PFSK-1 (cell line): ENCODE data around the gene POC1B.

Experiments used
- FOXP2 ChIP-seq: optimal IDR thresholded peaks from 2 replicates; pipeline ENCODE3; 2011; ENCODE audit warnings: borderline replicate concordance, control low read depth, inconsistent platforms; ENCODE audit not compliant: insufficient read depth; ENCODE audit errors: extremely low read length, extremely low read depth
- POLR2AphosphoS5 ChIP-seq: IDR thresholded peaks from 2 replicates; pipeline ENCODE4 v1.6.1; 2012; ENCODE audit warnings: low read depth, mild to moderate bottlenecking, control low read depth, low read length, moderate library complexity
- REST ChIP-seq, 2 experiments: IDR thresholded peaks; 2 replicates each; pipeline versions ENCODE4 v1.6.1 to v1.8.0; 2011 to 2012; ENCODE audit warnings: low read depth in 2 of 2, low read length in 2 of 2, control low read depth in 1 of 2, inconsistent platforms in 1 of 2, mild to moderate bottlenecking in 1 of 2, moderate library complexity in 1 of 2; ENCODE audit not compliant: insufficient read depth in 1 of 2
- SIN3A ChIP-seq: IDR thresholded peaks from 2 replicates; pipeline ENCODE4 v1.6.1; 2012; ENCODE audit warnings: mild to moderate bottlenecking, low read length, moderate library complexity, borderline replicate concordance; ENCODE audit not compliant: insufficient read depth
- TAF1 ChIP-seq: IDR thresholded peaks from 2 replicates; pipeline ENCODE4 v1.6.1; 2012; ENCODE audit warnings: low read length, control low read depth, borderline replicate concordance; ENCODE audit not compliant: insufficient read depth

Gene POC1B

GRCh38 chr12:89507015-89507824 is 18.6 kb downstream of the POC1B start:
- TF ChIP-seq TAF1 (no peak), FOXP2 (no peak), REST (IDR thresholded peaks at IDR 0.05; ENCODE audit: insufficient read depth in 1 of 2, low read depth in 2 of 2, low read length in 2 of 2) (no peak), SIN3A (no peak), POLR2AphosphoS5 (no peak)

- TF ChIP-seq SIN3A, result no peak
Observed at GRCh38 chr12:89506050-89506449, 19.8 kb downstream of the POC1B start.

- no peak for TF ChIP-seq SIN3A
- TF ChIP-seq FOXP2, result no peak
- TF ChIP-seq REST (IDR thresholded peaks at IDR 0.05; ENCODE audit: insufficient read depth in 1 of 2, low read depth in 2 of 2, low read length in 2 of 2), result no peak
- TF ChIP-seq POLR2AphosphoS5, result no peak
- TF ChIP-seq TAF1, result no peak
Observed at GRCh38 chr12:89504560-89505346, 21.1 kb downstream of the POC1B start.

GRCh38 chr12:89501793-89502192 is 24.1 kb downstream of the POC1B start:
- TF ChIP-seq TAF1 (no peak), FOXP2 (no peak), SIN3A (no peak), REST (IDR thresholded peaks at IDR 0.05; ENCODE audit: insufficient read depth in 1 of 2, low read depth in 2 of 2, low read length in 2 of 2) (no peak), POLR2AphosphoS5 (no peak)

- TF ChIP-seq SIN3A (no peak), TAF1 (no peak), FOXP2 (no peak), POLR2AphosphoS5 (no peak), REST (IDR thresholded peaks at IDR 0.05; ENCODE audit: insufficient read depth in 1 of 2, low read depth in 2 of 2, low read length in 2 of 2) (no peak)
Observed at GRCh38 chr12:89499857-89500256, 26.0 kb downstream of the POC1B start.
